Central memory CD4-positive, alpha-beta T cell (primary cell): Measurements from ENCODE around the gene RASA3.
"Not testable (repeated sequence)": the region's sequence is repeated elsewhere in the genome, so short reads cannot be mapped to it uniquely, and the experiment has no call there.

ENCODE experiments used
- DNase-seq: peaks from one replicate; pipeline ENCODE4 v3.0.0; 2022

RASA3 gene

DNA sequence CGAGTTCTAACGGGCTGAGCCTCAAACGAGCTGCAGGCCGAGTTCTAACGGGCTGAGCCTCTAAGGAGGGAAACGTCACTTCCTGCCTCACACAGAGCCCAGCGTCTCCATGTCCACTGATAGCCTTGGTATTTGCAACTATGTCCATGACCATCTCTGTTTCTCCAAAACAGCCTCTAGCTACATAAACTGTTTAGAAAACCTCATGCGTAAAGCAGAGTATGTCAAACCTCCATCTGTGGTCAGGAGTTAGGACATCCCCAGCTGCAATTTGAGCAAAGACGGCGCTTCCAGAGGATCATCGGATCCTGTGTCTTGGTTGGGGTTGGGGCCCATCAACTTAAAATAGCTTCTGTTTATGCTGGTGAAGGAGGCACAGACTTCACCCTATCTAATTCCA is 20.8 kb downstream of the RASA3 start:
- DNase-seq = no peak

DNA sequence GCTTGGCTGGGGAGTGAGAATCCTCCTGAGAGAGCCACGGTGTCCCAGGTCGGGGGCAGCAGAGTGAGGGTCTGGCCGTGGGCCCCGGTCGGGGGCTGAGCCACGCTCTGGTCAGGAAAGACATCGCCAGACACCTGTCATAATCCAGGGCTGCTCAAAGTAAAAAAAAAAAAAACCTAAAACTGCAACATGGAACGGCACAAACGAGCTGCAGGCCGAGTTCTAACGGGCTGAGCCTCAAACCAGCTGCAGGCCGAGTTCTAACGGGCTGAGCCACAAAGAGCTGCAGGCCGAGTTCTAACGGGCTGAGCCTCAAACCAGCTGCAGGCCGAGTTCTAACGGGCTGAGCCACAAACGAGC is 21.6 kb downstream of the RASA3 start:
- not testable (repeated sequence) for DNase-seq

DNA sequence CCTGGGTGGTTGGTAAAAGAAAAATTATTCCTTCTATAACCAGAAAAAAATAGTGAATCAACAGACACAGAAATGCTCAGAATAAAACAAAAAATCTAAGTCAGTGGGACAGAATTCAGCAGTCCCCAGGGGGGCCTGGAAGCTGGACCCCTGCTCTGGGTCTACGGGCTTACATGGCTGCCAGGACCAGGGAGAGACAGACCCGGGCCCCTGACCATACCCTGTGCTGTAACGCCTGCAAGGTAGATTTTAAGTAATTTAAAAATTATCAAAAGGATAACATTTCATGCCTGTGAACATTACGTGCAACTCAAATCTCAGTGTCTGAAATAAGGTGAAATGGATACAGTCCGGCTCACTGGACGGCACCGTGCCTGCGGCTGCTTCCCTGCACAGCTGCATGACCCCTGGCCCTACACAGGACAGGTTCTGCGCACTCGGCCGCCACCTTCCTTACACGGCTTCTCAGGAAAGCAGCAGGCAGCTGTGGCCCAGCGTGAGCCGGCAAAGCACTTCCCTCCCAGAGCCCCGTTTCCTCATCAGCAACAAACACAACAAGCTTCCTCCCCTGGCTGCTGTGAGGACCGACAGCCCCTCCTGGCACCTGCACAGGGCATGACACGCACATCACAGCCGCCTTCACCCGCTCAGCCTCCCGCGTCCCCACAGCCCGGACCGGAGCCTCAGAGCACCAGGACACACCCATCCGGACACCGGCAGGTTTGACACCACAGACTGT is 22.2 kb downstream of the RASA3 start:
- DNase-seq = peak; percentile 85

DNA sequence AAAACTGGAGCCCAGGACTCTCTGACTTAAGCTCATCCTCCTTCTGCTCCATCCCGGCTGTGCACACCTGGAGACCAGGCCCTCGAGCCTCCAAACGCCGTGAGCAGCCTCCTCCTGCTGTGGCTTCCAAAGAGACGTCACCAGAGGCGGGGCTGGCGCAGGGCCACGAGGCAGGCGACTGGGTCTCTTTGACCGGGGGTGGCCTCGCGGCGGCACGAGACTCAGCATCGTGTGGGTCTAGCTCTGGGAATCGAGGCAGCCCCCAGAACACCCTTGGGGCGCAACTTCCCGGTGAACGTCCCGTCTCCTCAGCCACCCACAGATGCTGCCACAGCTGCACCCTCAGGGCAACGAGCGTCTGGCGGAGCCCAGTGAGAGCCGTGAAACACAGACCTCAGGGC is 22.8 kb downstream of the RASA3 start:
- no peak for DNase-seq

DNA sequence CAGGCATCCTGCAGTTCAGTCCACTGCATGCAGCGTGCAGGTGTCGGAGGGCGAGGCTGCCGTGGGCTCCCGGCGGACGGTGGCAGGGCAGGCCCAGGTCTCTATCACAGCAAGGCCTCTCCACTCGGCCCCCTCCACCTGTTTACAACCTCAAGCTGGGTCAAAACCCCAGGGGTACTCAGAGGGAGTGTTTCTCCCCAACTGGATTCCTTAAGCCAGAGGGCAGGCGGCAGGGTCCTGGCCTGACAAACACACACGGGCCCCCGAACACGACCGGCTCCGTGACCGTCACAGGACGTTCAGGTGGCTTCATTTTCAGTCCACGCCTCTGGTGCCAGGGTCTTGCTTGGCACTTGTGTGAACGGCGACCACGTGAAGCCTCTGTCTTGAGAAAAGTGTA is 23.5 kb downstream of the RASA3 start:
- DNase-seq = no peak

DNA sequence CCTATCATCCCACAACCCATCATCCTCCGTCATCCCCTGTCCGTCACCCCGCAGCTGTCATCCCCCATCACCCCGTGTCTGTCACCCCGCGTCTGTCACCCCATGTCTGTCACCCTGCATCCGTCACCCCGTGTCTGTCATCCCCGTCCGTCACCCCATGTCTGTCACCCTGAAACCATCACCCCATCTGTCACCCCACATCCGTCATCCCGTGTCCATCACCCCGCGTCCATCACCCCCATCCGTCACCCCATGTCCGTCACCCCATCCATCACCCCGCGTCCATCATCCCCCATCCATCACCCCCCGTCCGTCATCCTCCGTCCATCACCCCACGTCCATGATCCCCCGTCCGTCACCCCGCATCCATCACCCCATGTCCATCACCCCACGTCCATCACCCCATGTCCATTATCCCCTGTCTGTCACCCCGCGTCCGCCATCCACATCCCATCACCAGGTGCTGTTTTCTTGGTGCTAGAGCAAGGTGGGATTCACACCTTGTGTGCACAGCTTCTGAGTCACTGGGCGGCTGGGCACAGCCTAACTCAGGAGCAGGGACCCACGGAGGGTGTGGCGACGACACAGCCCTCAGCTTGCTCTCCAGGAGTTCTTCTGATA is 24.2 kb downstream of the RASA3 start:
- no peak for DNase-seq

DNA sequence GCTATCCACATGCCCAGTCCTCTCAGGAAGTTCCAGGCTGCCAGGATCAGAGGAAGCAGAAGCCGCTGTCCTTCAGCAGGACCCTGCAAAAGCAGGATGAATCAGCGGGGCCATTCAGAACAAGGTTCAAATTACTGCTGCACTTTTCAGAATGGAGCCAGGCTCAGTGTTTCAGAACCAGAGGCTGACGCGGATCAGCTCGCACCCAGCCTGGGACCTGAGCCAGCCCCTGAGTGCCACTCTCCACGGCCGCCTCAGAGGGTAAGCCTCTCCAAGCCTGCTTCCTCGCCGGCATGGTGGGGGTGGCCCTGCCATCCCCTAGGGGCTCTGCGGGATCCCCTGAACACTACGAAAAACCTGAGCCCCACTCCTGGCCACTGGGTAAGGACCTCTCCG is 24.7 kb downstream of the RASA3 start:
- DNase-seq = no peak

DNA sequence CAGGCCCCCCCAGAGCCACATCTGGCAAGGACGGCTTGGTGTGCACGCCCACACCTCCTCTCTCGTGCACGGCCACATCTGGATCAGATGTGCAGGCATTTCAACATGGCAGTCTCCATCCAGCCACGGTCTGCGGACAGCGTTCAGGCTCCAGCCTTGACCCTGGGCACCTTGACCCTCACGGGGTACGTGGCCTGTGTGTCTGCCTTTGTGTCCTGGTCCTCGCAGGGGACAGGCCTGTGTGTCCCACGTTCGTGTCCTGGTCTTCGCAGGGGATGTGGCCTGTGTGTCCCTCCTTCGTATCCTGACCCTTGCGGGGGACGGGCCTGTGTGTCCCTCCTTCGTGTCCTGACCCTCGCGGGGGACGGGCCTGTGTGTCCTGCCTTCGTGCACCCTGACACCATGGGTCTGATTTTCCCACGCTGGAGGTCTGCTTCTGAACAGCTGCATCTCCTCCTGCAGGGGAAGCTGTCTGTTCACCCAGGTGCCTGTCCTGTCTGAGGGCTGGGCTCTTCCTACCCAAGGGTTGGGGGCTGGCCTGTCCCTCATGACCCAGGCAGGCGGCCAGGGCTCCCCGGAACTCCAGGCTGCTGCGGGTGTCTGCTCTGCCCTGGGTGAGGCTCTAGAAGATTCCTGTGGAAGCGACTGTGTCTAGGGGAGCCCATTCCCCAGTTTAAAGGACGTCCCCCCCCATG is 25.3 kb downstream of the RASA3 start:
- DNase-seq = no peak

DNA sequence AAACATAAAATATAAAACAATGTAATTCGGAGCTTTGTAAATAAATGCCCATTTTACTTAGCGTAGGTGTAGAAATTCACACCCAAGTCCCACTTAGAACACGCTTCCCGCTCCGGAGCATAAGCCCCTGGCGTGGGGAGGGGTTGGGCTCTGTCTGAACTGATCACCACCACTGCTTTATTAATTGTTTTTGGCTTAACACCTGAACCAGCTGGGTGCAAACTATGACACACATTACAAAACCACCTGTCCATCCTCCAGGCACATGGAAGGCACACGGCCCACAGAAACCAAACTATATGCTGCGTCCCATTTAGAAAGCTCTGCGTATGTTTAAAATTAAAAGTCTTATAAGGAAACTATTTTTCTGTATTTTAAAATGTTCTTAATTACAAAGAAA is 25.9 kb downstream of the RASA3 start:
- DNase-seq = no peak

DNA sequence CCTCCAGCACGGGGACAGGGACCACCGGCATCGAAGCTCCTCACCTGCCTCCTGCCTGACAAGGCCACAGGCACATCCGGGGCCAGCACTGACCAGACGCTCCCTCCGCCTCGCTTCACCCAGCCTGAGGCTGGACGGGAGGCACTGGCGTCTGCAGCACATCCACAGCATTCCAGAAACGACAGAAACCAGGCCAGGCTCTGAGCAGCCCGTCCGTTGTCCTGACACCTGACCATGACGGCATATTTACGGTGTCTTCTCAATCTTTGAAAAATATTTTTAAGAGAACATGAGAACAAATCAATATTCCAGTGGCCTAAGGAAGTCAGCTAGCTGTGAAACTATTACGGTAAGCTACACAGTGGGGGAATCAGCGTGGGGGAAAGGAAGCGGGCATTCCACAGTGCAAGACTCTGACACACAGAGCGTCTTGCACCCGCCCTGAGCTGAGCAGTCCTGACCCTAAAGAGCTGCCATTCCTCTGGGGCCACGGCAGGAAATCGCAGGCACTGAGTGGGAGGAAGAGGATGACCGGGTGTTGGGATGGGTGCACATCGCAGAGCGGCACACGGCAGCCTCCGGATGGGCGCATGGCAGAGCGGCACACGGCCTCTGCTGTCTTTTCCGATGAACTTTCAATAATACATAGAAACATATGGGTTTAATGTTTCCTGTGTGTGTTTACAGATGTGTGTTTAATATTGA is 26.8 kb downstream of the RASA3 start:
- DNase-seq = no peak

DNA sequence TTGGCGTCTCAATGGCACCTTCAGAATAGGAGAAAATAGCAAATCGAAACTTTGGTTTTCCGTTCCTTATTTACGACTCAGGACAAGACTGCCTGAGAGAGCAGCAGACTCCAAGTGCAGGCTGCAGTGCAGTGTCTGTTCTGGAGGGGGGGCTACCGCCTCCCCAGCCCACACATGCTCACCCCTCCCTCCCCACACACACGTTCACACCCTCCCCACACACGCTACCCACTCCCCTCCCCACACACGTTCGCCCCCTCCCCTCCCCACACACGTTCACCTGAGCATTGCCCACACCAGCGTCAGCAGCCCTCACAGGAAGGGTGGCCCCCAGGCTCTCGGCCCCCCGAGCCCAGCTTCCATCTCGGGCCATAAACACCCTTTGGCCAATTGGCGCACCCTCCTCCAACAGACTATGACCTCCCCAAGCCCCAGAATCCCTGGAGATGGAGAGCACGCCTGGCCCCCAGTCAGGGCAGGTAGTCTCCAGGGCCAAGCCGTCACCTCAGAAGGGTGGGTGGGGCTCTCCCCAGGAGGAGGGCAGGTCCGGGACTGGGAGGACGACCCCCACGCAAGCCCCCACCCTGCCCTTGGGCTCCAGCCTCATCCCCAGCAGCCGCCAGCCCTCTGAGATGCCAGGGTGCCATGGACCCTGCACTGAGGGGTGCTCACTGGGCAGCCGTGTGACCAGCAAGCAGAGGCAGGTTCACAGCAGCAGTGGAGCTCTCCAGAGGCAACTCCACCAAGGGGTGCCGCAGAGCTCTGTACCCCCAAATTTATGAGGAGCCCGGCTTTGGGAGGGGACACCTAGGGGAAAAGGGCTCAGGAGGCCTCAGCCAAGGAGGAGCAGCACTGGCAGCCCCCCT is 27.5 kb downstream of the RASA3 start:
- DNase-seq = no peak

DNA sequence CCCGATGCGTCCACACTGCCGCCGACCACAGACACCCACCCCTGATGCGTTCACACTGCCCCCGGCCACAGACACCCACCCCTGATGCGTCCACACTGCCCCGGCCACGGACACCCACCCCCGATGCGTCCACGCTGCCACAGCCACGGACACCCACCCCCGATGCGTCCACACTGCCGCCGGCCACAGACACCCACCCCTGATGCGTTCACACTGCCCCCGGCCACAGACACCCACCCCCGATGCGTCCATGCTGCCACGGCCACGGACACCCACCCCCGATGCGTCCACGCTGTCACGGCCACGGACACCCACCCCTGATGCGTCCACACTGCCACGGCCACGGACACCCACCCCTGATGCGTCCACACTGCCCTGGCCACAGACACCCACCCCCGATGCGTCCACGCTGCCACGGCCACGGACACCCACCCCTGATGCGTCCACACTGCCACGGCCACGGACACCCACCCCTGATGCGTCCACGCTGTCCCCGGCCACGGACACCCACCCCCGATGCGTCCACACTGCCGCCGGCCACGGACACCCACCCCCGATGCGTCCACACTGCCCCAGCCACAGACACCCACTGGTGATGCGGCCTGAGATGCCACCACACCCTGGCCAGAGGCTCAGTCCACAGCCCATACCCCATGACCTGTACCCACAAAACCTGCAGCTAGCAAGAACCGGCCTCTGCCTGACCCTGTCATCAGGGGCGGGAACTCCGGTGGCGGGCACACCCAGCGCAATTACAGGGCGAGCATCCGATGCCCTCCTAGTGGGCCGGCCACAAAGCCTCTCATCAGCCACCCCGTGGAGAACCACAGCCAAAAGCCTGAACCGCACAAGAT is 28.4 kb downstream of the RASA3 start:
- DNase-seq = no peak

DNA sequence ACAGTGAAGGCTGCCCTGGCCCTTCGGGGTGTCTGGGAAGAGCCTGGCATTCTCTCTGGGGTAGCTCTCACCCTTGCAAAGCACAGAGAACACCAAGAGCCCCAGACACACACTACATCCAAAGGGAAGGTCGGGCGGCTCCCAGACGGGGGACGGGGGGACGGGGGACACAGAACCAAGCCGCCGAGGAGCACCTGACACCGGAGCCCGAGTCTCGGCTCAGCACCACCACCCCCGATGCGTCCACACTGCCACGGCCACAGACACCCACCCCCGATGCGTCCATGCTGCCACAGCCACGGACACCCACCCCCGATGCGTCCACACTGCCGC is 29.2 kb downstream of the RASA3 start:
- not testable (repeated sequence) for DNase-seq

DNA sequence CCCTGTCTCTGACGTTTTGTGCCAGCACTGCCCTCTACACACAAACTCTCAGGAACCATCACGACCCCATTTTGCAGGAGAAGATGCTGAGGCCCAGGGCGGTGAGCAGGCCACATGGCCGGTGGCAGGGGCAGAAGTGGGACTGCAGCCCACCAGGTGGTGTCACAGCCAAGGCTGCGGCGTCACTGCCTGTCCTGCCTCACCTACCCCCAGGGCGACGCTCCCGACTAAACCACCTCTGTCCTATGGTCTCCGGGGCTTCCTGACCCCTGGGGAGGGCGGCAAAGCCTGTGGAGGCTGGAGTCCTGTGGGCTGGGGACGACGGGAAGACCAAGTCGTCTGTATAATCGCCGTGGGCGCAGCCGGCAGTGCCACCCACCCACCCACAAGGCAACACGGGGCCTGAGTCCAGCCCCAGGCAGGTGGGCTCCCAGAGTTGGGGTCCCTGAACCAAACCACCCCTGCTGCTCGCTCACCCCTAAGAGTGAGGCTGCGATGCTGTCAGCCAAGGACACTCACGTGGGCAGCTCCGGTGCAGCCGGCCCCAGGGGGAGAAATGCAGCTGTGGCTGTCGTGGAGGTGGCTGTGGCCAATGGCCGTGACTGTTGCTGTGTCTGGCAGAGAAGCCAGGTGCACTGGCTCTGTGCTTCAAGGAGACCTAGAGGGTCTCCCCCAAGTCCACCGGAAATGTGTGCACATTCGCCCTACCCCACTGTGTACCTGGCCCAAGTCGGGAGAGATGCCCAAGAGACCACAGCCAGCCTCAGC is 29.7 kb downstream of the RASA3 start:
- no peak for DNase-seq

DNA sequence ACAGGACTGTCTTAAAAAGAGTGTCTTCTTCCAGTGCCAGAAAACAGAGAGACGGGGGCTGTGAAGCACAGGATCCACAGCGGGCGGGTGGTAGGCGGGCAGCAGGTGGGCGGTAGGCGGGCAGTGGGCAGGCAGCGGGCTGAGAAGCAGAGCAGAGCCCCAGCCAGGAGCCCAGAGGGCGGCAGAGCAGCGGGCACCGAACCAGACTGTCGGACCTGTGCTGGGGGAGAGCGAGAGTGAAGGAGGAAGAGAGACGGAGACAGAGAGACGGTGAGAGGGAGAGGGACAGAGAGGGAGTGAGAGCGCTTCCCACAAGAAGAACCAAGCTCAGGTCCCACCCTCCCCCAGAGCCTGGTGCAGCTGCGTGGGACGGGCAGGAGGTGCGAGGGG is 30.3 kb downstream of the RASA3 start:
- no peak for DNase-seq

DNA sequence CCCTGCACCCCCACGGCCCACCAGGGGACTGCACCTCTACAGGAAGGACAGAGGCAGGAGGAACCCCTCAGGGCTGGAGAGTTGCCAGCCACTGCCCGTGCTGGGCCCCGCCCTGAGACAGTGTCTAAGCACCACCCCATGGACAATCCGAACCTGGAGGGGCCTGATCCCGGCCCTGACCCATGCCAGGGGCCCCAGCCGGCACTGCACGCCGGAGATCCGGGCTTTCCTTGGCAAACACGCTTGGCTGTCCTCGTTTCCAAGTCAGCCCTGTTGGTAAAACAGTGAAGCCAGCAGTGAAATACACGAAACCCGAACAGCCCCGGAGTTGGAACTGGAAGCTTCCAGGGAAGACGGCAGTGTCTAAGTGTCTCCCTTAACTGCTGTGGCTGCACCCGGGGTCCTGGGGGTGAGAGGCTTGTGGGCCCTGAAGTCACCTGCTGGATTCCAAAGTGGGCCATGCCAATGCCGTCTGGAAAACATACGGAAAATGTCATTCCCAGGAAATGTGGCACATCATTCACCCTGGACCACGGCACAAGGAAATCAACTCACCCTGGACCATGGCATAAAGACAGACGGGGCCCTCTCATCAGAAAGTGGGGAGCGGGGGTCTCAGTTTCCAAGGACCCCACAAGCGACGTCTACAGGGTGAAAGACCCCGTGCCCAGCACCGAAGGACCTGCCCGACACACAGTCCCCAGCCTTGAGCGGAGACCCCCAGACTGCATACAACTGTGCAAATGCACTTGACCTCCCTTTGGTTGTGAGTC is 30.9 kb downstream of the RASA3 start:
- no peak for DNase-seq

DNA sequence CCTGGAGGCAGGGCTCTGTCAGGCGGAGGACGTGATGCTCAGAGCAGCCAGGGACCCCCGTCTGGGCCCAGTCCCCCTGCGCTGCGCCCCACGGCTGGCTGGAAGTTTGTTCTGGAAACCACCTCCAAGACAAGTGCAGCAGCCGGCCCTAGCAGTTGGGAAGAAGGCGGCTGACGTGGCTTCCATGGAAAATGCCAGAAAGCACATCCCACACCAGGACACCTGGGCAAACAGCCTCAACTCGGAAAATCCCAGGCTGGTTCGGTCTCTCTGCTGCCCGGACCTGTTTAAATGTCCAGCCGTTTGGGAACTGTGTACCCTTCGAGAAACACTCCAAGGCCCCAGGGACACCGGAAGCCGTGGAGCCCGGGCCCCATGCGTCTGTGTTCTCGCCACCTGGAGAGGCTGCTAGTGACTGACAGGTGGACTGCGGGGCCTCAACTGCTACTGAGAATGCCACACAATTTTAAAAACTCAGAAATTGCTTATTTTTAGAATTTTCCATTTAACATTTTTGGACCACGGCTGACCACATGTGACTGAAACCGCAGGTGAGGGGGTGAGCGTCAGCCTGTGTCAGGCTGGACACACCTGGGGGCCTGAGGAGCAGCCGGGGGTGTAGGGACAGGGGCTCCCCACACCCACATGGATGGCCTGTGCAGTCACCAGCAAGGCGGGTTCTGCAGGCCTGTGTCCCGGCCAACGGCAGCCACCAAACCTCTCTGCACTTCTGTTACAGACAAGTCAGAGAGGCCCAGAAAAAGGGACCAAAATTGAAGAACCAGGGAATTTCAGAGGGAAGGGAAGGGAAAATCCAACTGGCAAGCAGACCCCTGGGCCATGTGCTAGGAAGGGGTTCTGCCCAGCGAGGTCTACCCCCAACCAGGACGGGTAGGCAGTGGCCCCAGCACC is 31.7 kb downstream of the RASA3 start:
- no peak for DNase-seq

DNA sequence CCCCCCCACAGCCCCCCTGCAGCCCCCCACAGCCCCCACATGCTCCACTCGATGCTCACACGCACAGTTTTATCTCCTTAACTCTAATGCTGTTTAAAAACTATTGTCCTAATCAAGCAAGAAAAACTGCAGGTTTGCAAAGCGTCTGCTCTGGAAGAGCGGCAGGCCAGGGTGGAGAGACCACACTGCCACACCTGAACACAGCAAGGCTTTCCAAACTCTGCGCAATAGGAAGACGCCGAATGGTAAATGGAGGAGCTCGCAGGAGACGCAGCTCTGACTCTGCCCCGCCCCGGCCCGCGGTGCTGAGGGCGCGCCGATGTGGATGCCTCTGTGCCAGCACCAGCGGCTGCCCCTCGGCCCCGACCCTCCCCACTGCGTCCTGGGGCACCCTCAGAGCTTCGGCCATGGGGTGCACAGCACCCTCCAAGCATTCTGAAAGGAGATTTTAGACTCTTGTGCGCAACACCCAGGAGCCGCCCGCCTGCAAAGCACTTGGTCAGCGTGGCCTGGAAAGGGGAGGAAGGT is 32.4 kb downstream of the RASA3 start:
- peak; percentile 47 for DNase-seq

DNA sequence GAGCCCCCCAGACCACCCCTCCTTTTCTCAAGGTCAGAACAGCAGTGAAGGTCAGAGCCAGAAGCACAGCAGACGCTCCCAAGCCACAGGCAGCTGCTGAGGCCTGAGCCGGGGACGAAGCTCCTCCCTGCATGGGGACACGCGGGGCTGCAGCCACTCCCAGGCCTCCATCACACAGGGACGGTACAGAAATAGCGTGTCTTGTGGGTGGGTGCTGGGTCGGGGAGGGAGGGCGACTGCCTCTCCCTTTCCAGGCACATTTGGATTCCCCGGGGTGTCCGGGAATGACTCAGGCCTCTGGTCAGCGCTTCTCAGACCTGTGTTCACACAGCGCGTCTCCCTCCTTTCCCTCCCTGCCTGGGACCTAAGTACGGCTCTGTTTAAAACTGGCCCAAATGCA is 33.2 kb downstream of the RASA3 start:
- DNase-seq = no peak
